ENCODE measurements around the gene SLC7A14.

- no peak for TF ChIP-seq ZNF670 (CRISPR knock-in tag; IDR thresholded peaks at IDR 0.05; ENCODE audit: borderline replicate concordance)
- no peak for TF ChIP-seq NFE2L2 (IDR thresholded peaks at IDR 0.05; ENCODE audit: low read length)
- TF ChIP-seq ZNF513 (CRISPR knock-in tag; conservative IDR thresholded peaks at IDR 0.05): no peak
- no peak for TF ChIP-seq ATF2 (CRISPR knock-in tag; IDR thresholded peaks at IDR 0.05)
- no peak for TF ChIP-seq EZH2 (conservative IDR thresholded peaks at IDR 0.05; ENCODE audit: low read depth, low read length)
- TF ChIP-seq KDM5B (CRISPR knock-in tag; IDR thresholded peaks at IDR 0.05; ENCODE audit: borderline replicate concordance): no peak
- TF ChIP-seq CTCF (CRISPR knock-in tag; IDR thresholded peaks at IDR 0.05): no peak
- no peak for TF ChIP-seq ZNF564 (CRISPR knock-in tag; IDR thresholded peaks at IDR 0.05)
- no peak for TF ChIP-seq PRPF4 (IDR thresholded peaks at IDR 0.05; ENCODE audit: low read depth, low read length, poor library complexity, severe bottlenecking)
- no peak for TF ChIP-seq NCOA2 (CRISPR knock-in tag; IDR thresholded peaks at IDR 0.05)
- TF ChIP-seq CC2D1A (CRISPR knock-in tag; IDR thresholded peaks at IDR 0.05): no peak
- TF ChIP-seq PATZ1 (CRISPR knock-in tag; IDR thresholded peaks at IDR 0.05): no peak
Measured at GRCh38 chr3:170443457-170443856, 142.4 kb downstream of the SLC7A14 start.
